H9 (cell line): ENCODE results near the gene VPS41. TPM values are rescaled to one million over a fixed set of nuclear protein-coding genes. Genes with fewer than 3 reads are reported as not detected.

ENCODE experiments used
- DNase-seq: peaks from one replicate; pipeline ENCODE4 v3.0.0-alpha.2; 2017
- H2AFZ ChIP-seq: one replicate; pipeline ENCODE4 v1.6.1; 2013; ENCODE audit warnings: mild to moderate bottlenecking, low read length, control low read depth, moderate library complexity
- H2AK5ac ChIP-seq: 2 replicates; pipeline ENCODE4 v1.6.1; 2013; ENCODE audit warnings: low read length, control low read depth, mixed read lengths; ENCODE audit not compliant: insufficient read length
- H2BK120ac ChIP-seq: one replicate; pipeline ENCODE4 v1.6.1; 2013; ENCODE audit warnings: low read depth, mild to moderate bottlenecking, low read length, control low read depth, inconsistent platforms; ENCODE audit not compliant: poor library complexity, severe bottlenecking
- H2BK12ac ChIP-seq: 2 replicates; pipeline ENCODE4 v1.6.1; 2013; ENCODE audit warnings: low read length, control low read depth, mixed read lengths, low read depth; ENCODE audit not compliant: insufficient read length
- H2BK15ac ChIP-seq: 2 replicates; pipeline ENCODE4 v1.6.1; 2013; ENCODE audit warnings: low read depth, low read length, control low read depth
- H2BK20ac ChIP-seq: one replicate; pipeline ENCODE4 v1.6.1; 2013; ENCODE audit warnings: low read depth, mild to moderate bottlenecking, low read length, control low read depth, inconsistent platforms; ENCODE audit not compliant: poor library complexity, severe bottlenecking
- H2BK5ac ChIP-seq: 2 replicates; pipeline ENCODE4 v1.6.1; 2013; ENCODE audit warnings: low read length, control low read depth, mixed read lengths; ENCODE audit not compliant: insufficient read length
- H3K14ac ChIP-seq: 2 replicates; pipeline ENCODE4 v1.6.1; 2013; ENCODE audit warnings: low read length, control low read depth; ENCODE audit not compliant: insufficient read depth
- H3K18ac ChIP-seq: 2 replicates; pipeline ENCODE4 v1.6.1; 2013; ENCODE audit warnings: low read depth, mild to moderate bottlenecking, mixed read lengths, low read length, control low read depth; ENCODE audit not compliant: insufficient read length
- H3K23ac ChIP-seq: 2 replicates; pipeline ENCODE4 v1.6.1; 2013; ENCODE audit warnings: low read length, control low read depth, mixed read lengths, low read depth; ENCODE audit not compliant: insufficient read length
- H3K23me2 ChIP-seq: 2 replicates; pipeline ENCODE4 v1.6.1; 2013; ENCODE audit warnings: low read depth, mild to moderate bottlenecking, mixed read lengths, low read length, control low read depth; ENCODE audit not compliant: insufficient read length, poor library complexity, severe bottlenecking
- H3K27ac ChIP-seq: 2 replicates; pipeline ENCODE4 v1.5.1; 2013; ENCODE audit warnings: low read length, control low read depth, mixed read lengths, low read depth; ENCODE audit not compliant: insufficient read length
- H3K27me3 ChIP-seq: 2 replicates; pipeline ENCODE4 v1.6.1; 2013; ENCODE audit warnings: low read length, control low read depth, inconsistent platforms; ENCODE audit not compliant: insufficient read depth
- H3K4ac ChIP-seq: 2 replicates; pipeline ENCODE4 v1.6.1; 2013; ENCODE audit warnings: low read depth, mild to moderate bottlenecking, control low read depth, inconsistent platforms, low read length, moderate library complexity
- H3K4me1 ChIP-seq: 2 replicates; pipeline ENCODE4 v1.6.1; 2013; ENCODE audit warnings: low read length, control low read depth, inconsistent platforms; ENCODE audit not compliant: insufficient read depth
- H3K4me2 ChIP-seq: 2 replicates; pipeline ENCODE4 v1.6.1; 2013; ENCODE audit warnings: low read length, control low read depth, mixed read lengths; ENCODE audit not compliant: insufficient read length, insufficient read depth
- H3K56ac ChIP-seq: 2 replicates; pipeline ENCODE4 v1.6.1; 2013; ENCODE audit warnings: low read depth, mild to moderate bottlenecking, mixed read lengths, low read length, control low read depth; ENCODE audit not compliant: insufficient read length
- H3K79me1 ChIP-seq: 2 replicates; pipeline ENCODE4 v1.6.1; 2013; ENCODE audit warnings: low read depth, mild to moderate bottlenecking, moderate library complexity, low read length, control low read depth, inconsistent platforms; ENCODE audit not compliant: insufficient read depth, poor library complexity, severe bottlenecking
- H3K79me2 ChIP-seq: 2 replicates; pipeline ENCODE4 v1.6.1; 2013; ENCODE audit warnings: low read length, control low read depth, inconsistent platforms; ENCODE audit not compliant: insufficient read depth
- H3K9ac ChIP-seq: 2 replicates; pipeline ENCODE4 v1.6.1; 2013; ENCODE audit warnings: low read length, control low read depth, mixed read lengths; ENCODE audit not compliant: insufficient read length; ENCODE audit errors: extremely low read depth
- H3K9me3 ChIP-seq: one replicate; pipeline ENCODE4 v1.6.1; 2013; ENCODE audit warnings: low read depth, low read length, inconsistent platforms; ENCODE audit not compliant: control insufficient read depth
- H3T11ph ChIP-seq: one replicate; pipeline ENCODE4 v1.6.1; 2013; ENCODE audit warnings: mild to moderate bottlenecking, low read length, control low read depth, inconsistent platforms
- H4K20me1 ChIP-seq: one replicate; pipeline ENCODE4 v1.6.1; 2013; ENCODE audit not compliant: control insufficient read depth, insufficient read length, insufficient read depth
- H4K5ac ChIP-seq: 2 replicates; pipeline ENCODE4 v1.6.1; 2013; ENCODE audit warnings: low read depth, mild to moderate bottlenecking, mixed read lengths, low read length, control low read depth; ENCODE audit not compliant: insufficient read length
- H4K8ac ChIP-seq: replicated peaks from 2 replicates; pipeline ENCODE4 v1.6.1; 2013; ENCODE audit warnings: low read length, control low read depth, mixed read lengths, low read depth; ENCODE audit not compliant: insufficient read length
- H4K91ac ChIP-seq: 2 replicates; pipeline ENCODE4 v1.6.1; 2013; ENCODE audit warnings: low read depth, mild to moderate bottlenecking, moderate library complexity, mixed read lengths, low read length, control low read depth; ENCODE audit not compliant: insufficient read length
- H3K27ac Mint-ChIP-seq, 3 experiments: 2 replicates in 2 of 3; 3 replicates in 1 of 3; pipeline ENCODE4 v1.8.0; 2020 to 2021; ENCODE audit warnings: mixed read lengths in 3 of 3, mild to moderate bottlenecking in 1 of 3, moderate library complexity in 1 of 3
- H3K27me3 Mint-ChIP-seq: 2 replicates; pipeline ENCODE4 v1.8.0; 2021; ENCODE audit warnings: low read depth, mild to moderate bottlenecking, moderate library complexity, mixed read lengths
- H3K36me3 Mint-ChIP-seq, 3 experiments: 2 replicates in 2 of 3; 3 replicates in 1 of 3; pipeline ENCODE4 v1.8.0; 2020 to 2021; ENCODE audit warnings: low read depth in 3 of 3, mixed read lengths in 3 of 3; ENCODE audit not compliant: insufficient read depth in 1 of 3
- H3K4me1 Mint-ChIP-seq, 2 experiments: 2 replicates each; pipeline ENCODE4 v1.8.0; 2020; ENCODE audit warnings: mixed read lengths in 2 of 2
- H3K4me3 Mint-ChIP-seq, 2 experiments: 2 replicates in 1 of 2; 3 replicates in 1 of 2; pipeline ENCODE4 v1.8.0; 2020 to 2021; ENCODE audit warnings: mild to moderate bottlenecking in 2 of 2, mixed read lengths in 2 of 2, moderate library complexity in 1 of 2
- H3K9me3 Mint-ChIP-seq, 2 experiments: 2 replicates in 1 of 2; 3 replicates in 1 of 2; pipeline ENCODE4 v1.8.0; 2020; ENCODE audit warnings: mild to moderate bottlenecking in 2 of 2, mixed read lengths in 2 of 2, moderate library complexity in 1 of 2
- WGBS: extraction: QIAGEN DNeasy Blood & Tissue Kit; methylation state at CpG from one replicate; pipeline ENCODE4 v1.1.7; 2013; ENCODE audit warnings: missing lambda C conversion rate, low lambda C conversion rate, mixed read lengths; ENCODE audit not compliant: insufficient read length; ENCODE audit errors: extremely low coverage; 5-methylcytosine and 5-hydroxymethylcytosine counted together
- total RNA-seq: library from RNA; stranded (reverse); gene quantifications from 2 replicates; pipeline ENCODE4 v1.2.1, GENCODE V29; 2021
- TF ChIP-seq, protein P1 (sequence below): fragments of 200-600 bp; sonication (generic); conservative IDR thresholded peaks from 3 replicates; pipeline ENCODE4 v1.8.0; 2021; ENCODE audit warnings: antibody characterized with exemption, mild to moderate bottlenecking

Gene VPS41
- total RNA-seq, 1 experiment from 2014 or later = 49.3 TPM

DNA sequence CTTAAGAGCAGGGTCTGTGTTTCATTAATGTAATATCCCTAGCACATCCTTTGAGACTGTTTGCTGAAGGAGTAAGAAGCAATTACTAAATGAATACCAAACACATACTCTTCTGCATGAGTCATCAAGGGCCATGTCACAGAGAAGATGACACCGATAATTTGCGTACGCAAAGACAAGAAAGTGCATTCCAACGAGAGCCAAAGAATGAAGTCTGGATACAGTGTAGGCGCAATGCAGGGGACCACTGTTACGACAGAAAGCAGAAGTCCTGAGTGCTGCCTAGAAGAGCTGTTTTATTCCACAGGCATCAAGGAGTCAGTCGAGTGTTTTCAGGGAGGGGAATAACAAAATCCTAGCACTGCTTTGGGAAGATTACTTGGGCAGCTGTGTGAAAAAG lies 62.7 kb downstream of the VPS41 start:
- no peaks in the 10 kb centered on the region for H3K23me2 ChIP-seq
- TF ChIP-seq, protein P1, sequence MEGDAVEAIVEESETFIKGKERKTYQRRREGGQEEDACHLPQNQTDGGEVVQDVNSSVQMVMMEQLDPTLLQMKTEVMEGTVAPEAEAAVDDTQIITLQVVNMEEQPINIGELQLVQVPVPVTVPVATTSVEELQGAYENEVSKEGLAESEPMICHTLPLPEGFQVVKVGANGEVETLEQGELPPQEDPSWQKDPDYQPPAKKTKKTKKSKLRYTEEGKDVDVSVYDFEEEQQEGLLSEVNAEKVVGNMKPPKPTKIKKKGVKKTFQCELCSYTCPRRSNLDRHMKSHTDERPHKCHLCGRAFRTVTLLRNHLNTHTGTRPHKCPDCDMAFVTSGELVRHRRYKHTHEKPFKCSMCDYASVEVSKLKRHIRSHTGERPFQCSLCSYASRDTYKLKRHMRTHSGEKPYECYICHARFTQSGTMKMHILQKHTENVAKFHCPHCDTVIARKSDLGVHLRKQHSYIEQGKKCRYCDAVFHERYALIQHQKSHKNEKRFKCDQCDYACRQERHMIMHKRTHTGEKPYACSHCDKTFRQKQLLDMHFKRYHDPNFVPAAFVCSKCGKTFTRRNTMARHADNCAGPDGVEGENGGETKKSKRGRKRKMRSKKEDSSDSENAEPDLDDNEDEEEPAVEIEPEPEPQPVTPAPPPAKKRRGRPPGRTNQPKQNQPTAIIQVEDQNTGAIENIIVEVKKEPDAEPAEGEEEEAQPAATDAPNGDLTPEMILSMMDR = no peak
- H4K5ac ChIP-seq = no peak overlapping the region
- no peak overlapping the region for H4K8ac ChIP-seq
- H3K9me3 Mint-ChIP-seq = no peaks in the 10 kb centered on the region
- no peak overlapping the region for H2AK5ac ChIP-seq
- H3K27ac ChIP-seq = no peak overlapping the region
- H3K4me1 Mint-ChIP-seq = peaks cover 12 to 21% of the 10 kb centered on the region in 2 experiments
- H4K91ac ChIP-seq = no peak overlapping the region
- no peak overlapping the region for H3K4me2 ChIP-seq
- H3K79me1 ChIP-seq = no peaks in the 10 kb centered on the region
- no peak overlapping the region for H2BK20ac ChIP-seq
- no peak overlapping the region for H3K4me3 Mint-ChIP-seq
- H2BK12ac ChIP-seq = no peak overlapping the region
- no peak overlapping the region for H2BK15ac ChIP-seq
- H3K9me3 ChIP-seq = no peaks in the 10 kb centered on the region
- no peak overlapping the region for H3K18ac ChIP-seq
- peak overlapping the region in 1 of 3 experiments; percentile 54; a peak in 3 of 7 replicates for H3K27ac Mint-ChIP-seq
- no peak overlapping the region for H2BK5ac ChIP-seq
- H3K27me3 Mint-ChIP-seq = no peaks in the 10 kb centered on the region
- no peak overlapping the region for H3T11ph ChIP-seq
- no peaks in the 10 kb centered on the region for H3K27me3 ChIP-seq
- H3K14ac ChIP-seq = no peak overlapping the region
- no peaks in the 10 kb centered on the region for H4K20me1 ChIP-seq
- no peak overlapping the region for H2AFZ ChIP-seq
- H3K4me1 ChIP-seq = no peaks in the 10 kb centered on the region
- DNase-seq = no peak
- no peak overlapping the region for H2BK120ac ChIP-seq
- H3K9ac ChIP-seq = no peak overlapping the region
- no peaks in the 10 kb centered on the region for H3K79me2 ChIP-seq
- H3K4ac ChIP-seq = no peak overlapping the region
- no peak overlapping the region for H3K56ac ChIP-seq
- 0 out of 7 replicates have a peak, but pooled peaks cover 0 to 2% (median 0%) of the 10 kb centered on the region in 3 experiments for H3K36me3 Mint-ChIP-seq
- H3K23ac ChIP-seq = no peak overlapping the region
- WGBS = no CpG with 5 or more reads among the region's 7 CpGs
